Pulmonary artery endothelial cell (primary cell): Measurements from ENCODE around the gene ARHGAP18. TPM values are rescaled to one million over a fixed set of nuclear protein-coding genes. Genes with fewer than 3 reads are reported as not detected.

ENCODE experiments used
- DNase-seq: peaks from one replicate; pipeline ENCODE4 v3.0.0-alpha.2; 2011; ENCODE audit warnings: low read depth, low spot score
- total RNA-seq: library from RNA; depleted of rRNA; stranded (reverse); fragments of >200 nt; gene quantifications from 2 replicates; pipeline ENCODE4 v1.2.3, GENCODE V29; 2014

Gene ARHGAP18
- total RNA-seq, 1 donor from 2014 or later: 96.7 TPM

DNA sequence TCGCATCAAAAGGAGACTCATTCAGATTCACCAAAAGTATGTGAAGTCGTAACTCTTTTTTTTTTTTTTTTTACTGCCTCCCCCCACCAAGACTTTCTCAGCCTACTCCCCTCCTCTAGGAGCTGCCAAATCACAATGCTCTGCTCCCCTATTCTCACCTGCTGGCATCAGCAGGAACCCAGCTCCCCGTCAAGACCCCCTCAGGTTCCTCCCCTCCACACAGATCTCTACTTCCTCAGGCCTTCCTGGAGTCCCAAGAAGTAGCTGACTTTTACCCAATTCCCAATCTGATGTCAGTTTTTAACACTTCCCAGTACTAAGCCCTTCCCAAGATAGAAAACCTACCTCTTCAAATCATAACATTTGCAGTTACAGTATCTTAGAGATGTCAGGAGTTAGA is 39.3 kb downstream of the ARHGAP18 start:
- no peak for DNase-seq

GRCh38 chr6:129667621-129668020 is 42.4 kb downstream of the ARHGAP18 start:
- DNase-seq: peak; percentile 70

DNA sequence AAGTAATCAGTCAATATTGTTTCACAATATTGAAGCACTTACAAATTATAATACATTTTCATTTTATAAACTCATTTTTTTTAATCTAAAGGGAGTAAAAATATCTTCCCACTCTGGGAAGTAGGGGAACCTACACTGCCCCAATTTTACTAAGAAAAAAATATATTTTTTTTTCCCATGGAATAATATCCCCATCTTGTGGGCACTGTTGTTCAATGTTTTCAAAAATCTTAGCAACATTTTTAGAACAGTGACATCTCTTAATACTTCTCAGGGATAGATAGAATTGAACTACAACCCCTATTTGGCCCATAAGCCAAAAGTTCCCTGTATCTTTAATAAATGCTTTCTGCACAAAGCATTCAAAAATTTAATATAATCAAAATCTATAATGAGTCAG is 42.9 kb downstream of the ARHGAP18 start:
- DNase-seq: no peak

DNA sequence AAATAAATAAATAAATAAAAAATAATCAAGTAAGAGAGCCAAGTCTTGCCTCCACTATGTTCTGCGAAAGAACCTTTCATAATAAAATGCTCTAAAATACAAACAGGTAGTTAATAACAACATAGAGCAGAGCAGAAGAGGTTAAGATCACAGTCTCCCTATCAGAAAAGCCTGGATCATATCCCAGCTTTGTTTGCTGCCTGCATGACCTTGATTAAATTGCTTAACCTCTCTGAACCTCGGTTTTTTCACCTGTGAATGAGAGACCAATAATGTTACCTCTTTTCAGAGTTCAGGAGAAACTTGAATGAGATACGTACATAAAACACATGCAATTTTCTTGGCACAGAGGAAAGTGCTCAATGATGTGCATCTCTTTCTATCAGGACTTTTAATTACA is 44.4 kb downstream of the ARHGAP18 start:
- no peak for DNase-seq

DNA sequence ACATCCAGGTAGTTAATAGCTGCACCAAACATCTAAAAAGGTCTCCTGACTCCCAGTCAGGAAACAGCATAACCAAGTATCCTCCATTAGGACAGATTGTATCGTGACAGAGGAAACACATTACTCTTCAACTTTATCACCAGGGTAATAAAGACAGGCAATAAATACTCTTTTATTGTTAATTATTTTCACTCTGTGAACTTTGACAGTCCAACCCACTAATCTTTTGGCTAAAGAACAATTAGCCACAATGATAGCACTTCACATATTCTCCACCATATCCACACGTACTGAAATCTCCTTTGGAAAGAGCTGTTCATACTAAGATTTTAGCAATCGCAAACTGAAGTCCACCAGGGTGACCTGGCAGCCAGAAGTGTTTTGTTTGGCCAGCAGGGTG is 46.4 kb downstream of the ARHGAP18 start:
- no peak for DNase-seq

DNA sequence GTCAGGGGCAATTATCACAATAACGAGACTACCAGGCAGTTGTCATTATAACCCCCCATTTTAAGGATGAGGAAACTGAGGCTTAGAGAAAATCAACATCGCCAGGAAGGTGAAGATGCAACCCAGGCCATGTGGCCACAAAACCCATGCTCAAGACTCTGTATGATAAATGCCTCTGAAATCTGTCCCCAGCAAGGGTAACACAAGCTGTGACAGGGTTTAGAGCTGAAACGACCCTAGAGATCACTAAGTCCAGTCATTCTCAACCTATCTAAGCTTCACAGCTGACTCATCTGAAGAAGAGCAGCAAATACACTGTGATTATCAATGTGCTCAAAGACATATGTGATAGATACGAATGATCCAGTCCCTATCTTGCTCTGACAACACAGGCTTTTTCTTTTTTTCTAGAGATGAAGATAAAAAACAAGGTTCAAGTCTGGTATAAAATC is 47.0 kb downstream of the ARHGAP18 start:
- DNase-seq: no peak

DNA sequence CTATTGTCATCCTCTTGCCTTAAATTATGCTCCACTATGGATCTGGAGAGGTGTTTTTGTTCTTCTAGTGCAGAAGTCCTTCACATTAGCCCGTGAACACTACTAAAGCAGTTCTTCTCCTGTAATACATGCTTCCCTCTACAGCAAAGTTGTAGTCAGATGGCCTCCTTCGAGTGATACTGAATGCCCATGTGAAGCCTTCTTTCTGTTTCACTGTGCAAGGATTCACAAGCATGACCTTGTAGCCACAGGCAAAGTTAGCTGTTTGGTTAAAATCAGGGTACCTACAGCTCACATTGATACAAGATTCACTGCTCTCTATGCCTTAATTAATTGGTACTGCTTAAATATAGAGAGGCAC is 47.6 kb downstream of the ARHGAP18 start:
- DNase-seq: no peak

DNA sequence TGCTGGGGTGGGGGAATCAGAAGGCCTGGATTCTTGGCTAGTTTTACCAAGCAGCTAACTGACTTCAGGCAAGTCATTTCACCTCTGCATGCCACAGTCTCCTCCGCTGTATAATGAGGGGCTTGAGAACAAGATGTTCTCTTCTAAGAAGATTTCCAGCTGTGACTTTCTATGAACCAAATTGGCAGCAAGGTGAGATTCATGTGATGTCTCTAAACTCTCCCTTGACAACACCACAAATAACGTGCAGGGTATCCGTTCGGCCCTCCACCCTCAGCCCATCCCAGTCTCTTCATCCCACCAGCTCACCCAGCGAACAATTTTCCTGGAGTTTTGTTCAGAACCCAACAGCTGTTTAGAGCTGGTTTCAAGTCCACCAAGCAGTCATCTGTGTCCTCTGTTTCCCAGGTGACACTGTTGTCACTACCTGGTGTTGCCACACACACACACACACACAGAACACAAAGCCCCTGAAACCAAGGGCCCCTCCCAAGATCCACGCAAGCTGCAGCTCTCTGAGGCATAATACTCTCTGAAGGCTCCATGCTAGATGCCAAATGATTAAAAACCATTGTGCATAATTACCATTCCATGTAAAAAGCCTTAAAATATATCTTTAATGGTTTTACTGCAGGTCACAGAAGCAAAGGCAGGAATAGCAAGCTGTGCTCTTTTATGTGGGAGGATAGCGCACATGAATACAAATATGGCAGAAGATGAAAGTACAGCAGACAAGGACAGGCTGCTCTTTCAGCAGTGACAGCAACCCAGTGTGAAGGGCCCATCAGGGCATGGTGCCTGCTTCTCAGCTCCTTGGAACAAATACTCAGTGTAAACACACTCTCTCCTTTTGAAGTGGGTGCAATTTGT is 48.2 kb downstream of the ARHGAP18 start:
- no peak for DNase-seq

DNA sequence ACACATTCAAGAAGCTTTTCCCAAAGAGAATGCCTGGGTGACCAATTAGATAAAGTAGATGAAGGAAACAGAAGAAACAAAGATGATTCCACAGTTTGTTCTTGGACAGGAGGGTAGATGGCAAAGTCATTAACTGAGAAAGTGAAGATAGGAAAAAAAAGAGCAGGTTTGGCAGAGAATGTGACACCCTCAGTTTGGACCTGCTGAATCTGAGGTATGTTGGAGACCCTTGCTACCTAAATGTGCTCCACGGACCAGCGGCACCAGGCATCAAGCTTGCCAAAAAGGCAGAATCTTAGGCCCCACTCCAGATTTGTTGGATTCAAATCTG is 49.7 kb downstream of the ARHGAP18 start:
- no peak for DNase-seq

GRCh38 chr6:129659590-129660345 is 50.2 kb downstream of the ARHGAP18 start:
- no peak for DNase-seq

- no peak for DNase-seq
These were observed 50.8 kb downstream of the ARHGAP18 start for GRCh38 chr6:129659167-129659566.

DNA sequence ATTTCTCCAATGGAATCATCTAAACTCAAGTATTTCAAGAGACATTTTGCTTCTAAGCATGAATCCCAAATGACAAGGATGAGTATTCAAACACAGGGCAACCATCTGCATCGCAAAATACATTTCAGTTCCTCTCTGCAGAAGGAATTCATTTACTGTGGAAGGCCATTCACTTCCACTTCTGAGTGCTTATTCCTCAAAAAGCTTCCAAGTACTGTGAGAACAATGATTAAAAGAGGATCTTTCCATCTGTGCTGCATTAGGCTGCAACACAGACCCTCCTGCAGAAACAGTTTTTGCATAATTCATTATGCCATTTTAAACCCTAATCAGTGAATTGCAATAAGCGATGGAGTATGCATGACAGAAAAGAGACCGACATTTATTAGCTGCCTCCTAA is 52.5 kb downstream of the ARHGAP18 start:
- DNase-seq: no peak

- DNase-seq: no peak
These were observed 54.6 kb downstream of the ARHGAP18 start for GRCh38 chr6:129655334-129655733.

GRCh38 chr6:129653746-129654145 is 56.2 kb downstream of the ARHGAP18 start:
- DNase-seq: no peak

DNA sequence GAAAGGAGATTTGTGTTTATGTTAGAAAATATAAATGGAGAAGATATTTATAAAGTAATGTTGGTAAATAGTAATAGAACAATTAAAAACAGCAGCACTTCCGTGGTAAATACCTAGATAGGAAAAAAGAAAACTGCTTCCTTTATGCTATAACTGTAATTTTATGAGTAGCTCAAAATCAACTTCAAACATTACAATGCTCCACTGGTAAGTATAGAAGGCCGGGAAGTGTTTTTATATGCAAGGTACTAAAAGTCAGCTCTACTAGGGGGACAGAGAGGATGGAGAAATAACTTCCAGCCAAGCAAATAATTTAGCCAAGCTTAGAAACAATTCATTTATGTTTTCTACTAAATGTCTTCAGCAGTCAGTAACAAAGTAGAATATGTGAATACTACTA is 56.7 kb downstream of the ARHGAP18 start:
- DNase-seq: no peak

GRCh38 chr6:129651291-129651691 is 58.7 kb downstream of the ARHGAP18 start:
- no peak for DNase-seq

GRCh38 chr6:129648819-129649491 is 61.0 kb downstream of the ARHGAP18 start:
- no peak for DNase-seq

GRCh38 chr6:129647044-129647443 is 62.9 kb downstream of the ARHGAP18 start:
- no peak for DNase-seq

DNA sequence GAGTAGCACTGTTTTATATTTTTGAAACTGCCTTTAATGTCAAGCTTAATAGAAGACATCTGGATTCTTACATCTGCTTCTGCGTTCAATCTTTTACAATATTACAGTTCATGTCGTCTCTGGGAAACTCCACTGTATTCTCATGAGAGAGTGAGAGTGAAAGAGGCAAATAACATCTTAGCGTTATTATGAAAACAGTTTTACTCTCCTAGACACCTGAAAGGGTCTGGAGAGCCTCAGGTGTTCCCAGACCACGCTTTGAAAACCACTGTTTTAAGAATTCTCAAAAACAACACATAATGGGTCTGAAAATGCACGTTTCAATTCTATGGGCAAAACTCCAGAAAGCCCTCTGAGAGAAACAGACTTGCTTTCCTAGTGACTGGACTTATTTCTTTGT is 63.3 kb downstream of the ARHGAP18 start:
- no peak for DNase-seq

GRCh38 chr6:129645830-129646579 is 64.0 kb downstream of the ARHGAP18 start:
- no peak for DNase-seq

GRCh38 chr6:129645106-129645829 is 64.7 kb downstream of the ARHGAP18 start:
- no peak for DNase-seq
